Sigmoid colon (tissue), 7 donors: ENCODE results near the gene TNNC2. TPM values are rescaled to one million over a fixed set of nuclear protein-coding genes. Genes with fewer than 3 reads are reported as not detected.

Experiments used
- DNase-seq: peaks from one replicate; pipeline ENCODE4 v3.0.0-alpha.2; 2019
- H3K27ac ChIP-seq, 4 donors: fragments of 200-600 bp; sonication (generic); one replicate each; pipeline ENCODE4 v1.5.1; 2016 to 2019; ENCODE audit warnings: mild to moderate bottlenecking in 1 of 4
- H3K27me3 ChIP-seq, 3 donors: fragments of 200-600 bp; sonication (generic); one replicate each; pipeline ENCODE4 v1.5.1; 2019; ENCODE audit warnings: mild to moderate bottlenecking in 1 of 3
- H3K36me3 ChIP-seq, 4 donors: fragments of 200-600 bp; sonication (generic); one replicate each; pipeline ENCODE4 v1.5.1; 2016 to 2019
- H3K4me1 ChIP-seq, 4 donors: fragments of 200-600 bp; sonication (generic); one replicate each; pipeline ENCODE4 v1.5.1; 2017 to 2019
- H3K4me3 ChIP-seq, 4 donors: fragments of 200-600 bp; sonication (generic); one replicate each; pipeline ENCODE4 v1.5.1; 2017 to 2019; ENCODE audit warnings: mild to moderate bottlenecking in 2 of 4, moderate library complexity in 1 of 4
- H3K9me3 ChIP-seq, 4 donors: fragments of 200-600 bp in 3 of 4; sonication (generic) in 3 of 4; one replicate each; pipeline versions ENCODE4 v1.5.1 to v1.6.1; 2013 to 2019
- EP300 ChIP-seq, 4 donors: sonication (generic); formaldehyde crosslinking; IDR thresholded peaks; one replicate each; pipeline ENCODE4 v1.6.1; 2017; ENCODE audit warnings: antibody characterized with exemption in 4 of 4
- POLR2A ChIP-seq, 2 donors: fragments of 450-650 bp; IDR thresholded peaks; one replicate each; pipeline ENCODE4 v1.6.1; 2016; ENCODE audit warnings: antibody characterized with exemption in 2 of 2, mild to moderate bottlenecking in 2 of 2, moderate library complexity in 2 of 2
- POLR2AphosphoS5 ChIP-seq, 4 donors: sonication (generic); formaldehyde crosslinking; IDR thresholded peaks; one replicate each; pipeline ENCODE4 v1.6.1; 2017; ENCODE audit warnings: antibody characterized with exemption in 4 of 4
- WGBS, 2 donors: extraction: QIAGEN DNeasy Blood & Tissue Kit; methylation state at CpG; one replicate each; pipeline ENCODE4 v1.1.7; 2013; 5-methylcytosine and 5-hydroxymethylcytosine counted together
- intact Hi-C: fragments of 100-400 bp; cut with DNase I; formaldehyde crosslinking; loops from one replicate; pipeline ENCODE4 v1.15.1; 2023
- polyA plus RNA-seq, 3 donors: library from polyadenylated mRNA; stranded (reverse); fragments of 200-250 nt; gene quantifications; one replicate each; pipeline ENCODE4 v1.2.3, GENCODE V29; 2013
- total RNA-seq, 4 donors: library from RNA; depleted of rRNA; stranded (reverse); fragments of >200 nt; gene quantifications; one replicate each; pipeline ENCODE4 v1.1.0, GENCODE V29; 2016
- TF ChIP-seq, protein P1 (sequence below), 4 experiments: fragments of 450-650 bp in 3 of 4; fragments of 200-600 bp in 1 of 4; IDR thresholded peaks; one replicate each; pipeline ENCODE4 v1.5.1; 2016 to 2019; ENCODE audit warnings: antibody characterized with exemption in 4 of 4, mild to moderate bottlenecking in 3 of 4, moderate library complexity in 2 of 4
- donor health status: healthy with polysubstance abuse.
- donor health status: Bipolar disorder and iron deficiency.
- donor health status: healthy.

TNNC2 gene
- total and polyA plus RNA-seq, 7 donors = 0.95 to 15.6 (median 2.9) TPM; not detected in 2

DNA sequence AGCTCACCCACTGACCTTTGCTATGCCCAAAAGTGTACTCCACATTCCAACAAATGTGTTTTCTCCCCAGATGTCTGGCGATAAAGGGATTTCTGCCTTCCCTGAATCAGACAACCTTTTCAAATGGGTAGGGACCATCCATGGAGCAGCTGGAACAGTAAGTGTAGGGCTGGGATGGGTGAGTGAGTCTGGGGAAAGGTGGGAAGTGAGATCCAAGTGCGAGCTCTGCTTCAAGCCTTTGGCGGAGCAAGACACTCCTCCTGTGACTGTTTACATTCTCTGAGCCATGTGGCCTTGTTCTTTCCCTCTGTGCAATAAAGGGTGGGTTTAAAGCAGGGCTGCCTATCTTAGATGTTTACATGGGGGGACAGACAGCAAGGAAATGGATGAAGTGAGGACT is 12.8 kb downstream of the TNNC2 start:
- no peak for DNase-seq
- Histone ChIP-seq H3K36me3 (peaks cover 9 to 24% (median 19%) of the 10 kb centered on the region in 4 donors), H3K27me3 (no peaks in the 10 kb centered on the region), H3K4me3 (no peak overlapping the region), H3K27ac (no peak overlapping the region), H3K4me1 (peaks cover 0 to 26% (median 16%) of the 10 kb centered on the region in 4 donors), H3K9me3 (no peaks in the 10 kb centered on the region)
- intact Hi-C loops = loop anchor here (10.0 kb wide), 1 partner anchor 120 kb away; the partner anchor contains the start of gene PCIF1
- TF ChIP-seq, protein P1, sequence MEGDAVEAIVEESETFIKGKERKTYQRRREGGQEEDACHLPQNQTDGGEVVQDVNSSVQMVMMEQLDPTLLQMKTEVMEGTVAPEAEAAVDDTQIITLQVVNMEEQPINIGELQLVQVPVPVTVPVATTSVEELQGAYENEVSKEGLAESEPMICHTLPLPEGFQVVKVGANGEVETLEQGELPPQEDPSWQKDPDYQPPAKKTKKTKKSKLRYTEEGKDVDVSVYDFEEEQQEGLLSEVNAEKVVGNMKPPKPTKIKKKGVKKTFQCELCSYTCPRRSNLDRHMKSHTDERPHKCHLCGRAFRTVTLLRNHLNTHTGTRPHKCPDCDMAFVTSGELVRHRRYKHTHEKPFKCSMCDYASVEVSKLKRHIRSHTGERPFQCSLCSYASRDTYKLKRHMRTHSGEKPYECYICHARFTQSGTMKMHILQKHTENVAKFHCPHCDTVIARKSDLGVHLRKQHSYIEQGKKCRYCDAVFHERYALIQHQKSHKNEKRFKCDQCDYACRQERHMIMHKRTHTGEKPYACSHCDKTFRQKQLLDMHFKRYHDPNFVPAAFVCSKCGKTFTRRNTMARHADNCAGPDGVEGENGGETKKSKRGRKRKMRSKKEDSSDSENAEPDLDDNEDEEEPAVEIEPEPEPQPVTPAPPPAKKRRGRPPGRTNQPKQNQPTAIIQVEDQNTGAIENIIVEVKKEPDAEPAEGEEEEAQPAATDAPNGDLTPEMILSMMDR (IDR thresholded peaks at IDR 0.05) = no peak
- TF ChIP-seq POLR2AphosphoS5 (IDR thresholded peaks at IDR 0.05) (no peak), POLR2A (IDR thresholded peaks at IDR 0.05) (no peak), EP300 (IDR thresholded peaks at IDR 0.05) (no peak)
- 77 to 81% methylated on average over 3 of the region's 3 CpGs for WGBS, 2 donors

DNA sequence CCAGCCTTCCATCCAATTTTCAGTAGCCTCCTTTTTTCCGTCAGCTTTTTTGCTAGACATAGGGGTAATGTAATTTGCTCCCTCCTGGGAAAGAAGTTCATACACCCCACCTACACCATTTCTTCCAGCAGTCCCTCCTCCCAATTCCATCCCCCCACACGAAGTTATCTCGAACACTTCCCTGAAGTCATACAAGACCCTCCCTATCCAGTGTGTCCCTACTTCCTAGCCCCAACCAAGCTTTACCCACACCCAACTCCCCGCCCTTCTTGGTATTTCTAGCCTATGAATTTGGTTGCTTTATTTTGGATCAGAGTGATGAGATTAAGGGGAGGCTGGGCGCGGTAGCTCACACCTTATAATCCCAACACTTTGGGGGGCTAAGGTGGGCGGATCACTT is 13.6 kb downstream of the TNNC2 start:
- H3K4me1 ChIP-seq = peaks cover 0 to 26% (median 16%) of the 10 kb centered on the region in 4 donors
- no peaks in the 10 kb centered on the region for H3K27me3 ChIP-seq
- TF ChIP-seq EP300 (IDR thresholded peaks at IDR 0.05) = no peak
- TF ChIP-seq, protein P1 (IDR thresholded peaks at IDR 0.05) = no peak
- no peak for TF ChIP-seq POLR2A (IDR thresholded peaks at IDR 0.05)
- no peak for TF ChIP-seq POLR2AphosphoS5 (IDR thresholded peaks at IDR 0.05)
- no peak overlapping the region for H3K27ac ChIP-seq
- H3K9me3 ChIP-seq = no peaks in the 10 kb centered on the region
- 67 to 69% methylated on average over 7 of the region's 7 CpGs for WGBS, 2 donors
- no peak for DNase-seq
- intact Hi-C loops = loop anchor here (10.0 kb wide), 1 partner anchor 121 kb away; the partner anchor contains the start of gene PCIF1
- no peak overlapping the region for H3K4me3 ChIP-seq
- H3K36me3 ChIP-seq = peaks cover 9 to 32% (median 26%) of the 10 kb centered on the region in 4 donors

DNA sequence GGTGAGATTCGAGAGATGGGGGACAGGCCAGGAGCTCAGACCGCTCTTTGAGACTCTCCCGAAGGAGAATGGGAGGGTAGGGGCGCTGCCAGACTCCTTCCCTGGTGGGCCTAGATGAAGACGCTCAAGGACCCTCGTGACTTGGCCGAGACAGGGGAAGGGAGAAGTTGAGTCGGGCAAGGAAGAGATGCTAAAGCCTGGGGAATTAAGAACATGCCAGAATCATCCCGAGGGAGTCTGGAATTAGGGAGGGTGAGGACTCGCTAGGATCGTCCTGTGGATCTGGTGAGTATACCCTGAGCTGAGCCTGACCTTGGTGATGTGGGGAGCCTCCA is 14.1 kb downstream of the TNNC2 start:
- intact Hi-C loops = loop anchor here (10.0 kb wide), 1 partner anchor 122 kb away; the partner anchor contains the start of gene PCIF1
- TF ChIP-seq POLR2AphosphoS5 (IDR thresholded peaks at IDR 0.05) (no peak), POLR2A (IDR thresholded peaks at IDR 0.05) (no peak), EP300 (IDR thresholded peaks at IDR 0.05) (no peak)
- TF ChIP-seq, protein P1 (IDR thresholded peaks at IDR 0.05) = no peak
- Histone ChIP-seq H3K36me3 (peaks cover 14 to 37% (median 30%) of the 10 kb centered on the region in 4 donors), H3K27ac (no peak overlapping the region), H3K9me3 (no peaks in the 10 kb centered on the region), H3K4me1 (peaks cover 0 to 25% (median 15%) of the 10 kb centered on the region in 4 donors), H3K27me3 (no peaks in the 10 kb centered on the region), H3K4me3 (peak overlapping the region in 3 of 4 donors; percentile 50 to 61 (median 54))
- 4 to 11% methylated on average over 11 of the region's 11 CpGs for WGBS, 2 donors
- no peak for DNase-seq

DNA sequence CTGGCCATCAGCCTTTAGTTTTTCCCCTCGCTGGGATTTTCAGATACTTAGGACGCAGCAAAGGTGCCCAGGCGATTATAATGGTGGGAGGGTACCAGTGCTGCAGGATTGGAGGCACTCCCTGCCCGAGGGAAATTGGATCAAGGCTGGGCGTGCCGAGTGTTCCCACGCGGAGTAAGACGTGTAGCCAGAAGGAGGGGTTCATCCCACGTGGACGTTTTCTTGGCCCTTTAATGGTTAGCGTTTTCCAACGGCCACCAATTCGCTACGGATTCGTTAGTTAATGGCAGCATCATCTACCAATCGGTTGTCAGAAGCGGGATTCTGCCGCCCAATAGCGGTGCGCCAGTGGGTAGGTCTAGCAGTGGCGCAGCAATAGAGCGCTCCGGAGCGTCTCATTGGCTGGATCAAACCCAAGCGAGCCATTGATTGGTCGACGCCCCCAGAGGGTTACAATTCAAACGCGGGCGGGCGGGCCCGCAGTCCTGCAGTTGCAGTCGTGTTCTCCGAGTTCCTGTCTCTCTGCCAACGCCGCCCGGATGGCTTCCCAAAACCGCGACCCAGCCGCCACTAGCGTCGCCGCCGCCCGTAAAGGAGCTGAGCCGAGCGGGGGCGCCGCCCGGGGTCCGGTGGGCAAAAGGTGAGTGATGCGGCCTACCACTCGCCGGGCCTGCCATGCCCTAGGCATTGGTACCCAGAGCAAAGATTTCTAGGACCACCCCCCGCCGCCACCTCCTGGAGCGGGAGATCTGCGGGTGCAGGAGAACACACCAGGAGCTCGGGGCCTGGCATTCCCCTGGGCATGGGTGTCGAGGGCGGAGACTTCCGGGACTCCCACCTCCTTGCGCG is 14.7 kb downstream of the TNNC2 start, which contains the start of gene UBE2C:
TSS of gene UBE2C (plus strand) at position 488 of the 849 bp plus-strand sequence. CDS start at position 540, 52 bp downstream.
- Histone ChIP-seq H3K4me1 (peaks cover 0 to 19% (median 9%) of the 10 kb centered on the region in 4 donors), H3K27me3 (no peaks in the 10 kb centered on the region), H3K36me3 (peaks cover 14 to 43% (median 36%) of the 10 kb centered on the region in 4 donors), H3K4me3 (peak within 1 kb of the TSS; percentile 23 to 61 (median 52)), H3K27ac (peak within 1 kb of the TSS; percentile 53 to 69 (median 64)), H3K9me3 (no peaks in the 10 kb centered on the region)
- WGBS, 2 donors = 0 to 2% methylated on average over 65 of the region's 65 CpGs
- DNase-seq = peak; percentile 99
- intact Hi-C loops = loop anchor here (10.0 kb wide), 1 partner anchor 122 kb away; the partner anchor contains the start of gene PCIF1
- TF ChIP-seq POLR2AphosphoS5 (IDR thresholded peaks at IDR 0.05) (peak; percentile 19 to 75 (median 63)), EP300 (IDR thresholded peaks at IDR 0.05) (no peak), POLR2A (IDR thresholded peaks at IDR 0.05) (no peak)
- TF ChIP-seq, protein P1 (IDR thresholded peaks at IDR 0.05) = no peak
